WERI-Rb-1 (cell line): ENCODE measurements around the gene MYEF2.

ENCODE experiments used
- DNase-seq: peaks from one replicate; pipeline ENCODE4 v3.0.0-alpha.2; 2020
- H3K27ac ChIP-seq: fragments of 250-450 bp; sonication (Bioruptor Pico); 2 replicates; pipeline ENCODE4 v1.5.1; 2020; ENCODE audit warnings: mild to moderate bottlenecking, moderate library complexity
- H3K27me3 ChIP-seq: fragments of 250-450 bp; sonication (Bioruptor Pico); 2 replicates; pipeline ENCODE4 v1.5.1; 2021; ENCODE audit warnings: mild to moderate bottlenecking, low read depth, moderate library complexity; ENCODE audit not compliant: insufficient read depth, severe bottlenecking
- H3K36me3 ChIP-seq: fragments of 250-450 bp; sonication (Bioruptor Pico); 2 replicates; pipeline ENCODE4 v1.5.1; 2020; ENCODE audit warnings: mild to moderate bottlenecking, moderate library complexity
- H3K4me3 ChIP-seq: 2 replicates; pipeline ENCODE4 v1.5.1; 2011; ENCODE audit warnings: low read depth, mild to moderate bottlenecking, control low read depth, low read length
- H3K9me3 ChIP-seq: fragments of 250-450 bp; sonication (Bioruptor Pico); 2 replicates; pipeline ENCODE4 v1.5.1; 2021; ENCODE audit warnings: mild to moderate bottlenecking, moderate library complexity; ENCODE audit not compliant: severe bottlenecking
- TF ChIP-seq, protein P1 (sequence below): IDR thresholded peaks from 2 replicates; pipeline ENCODE4 v1.5.1; 2011; ENCODE audit warnings: low read depth, mild to moderate bottlenecking, control low read depth, inconsistent platforms, low read length

The MYEF2 gene, protein sequence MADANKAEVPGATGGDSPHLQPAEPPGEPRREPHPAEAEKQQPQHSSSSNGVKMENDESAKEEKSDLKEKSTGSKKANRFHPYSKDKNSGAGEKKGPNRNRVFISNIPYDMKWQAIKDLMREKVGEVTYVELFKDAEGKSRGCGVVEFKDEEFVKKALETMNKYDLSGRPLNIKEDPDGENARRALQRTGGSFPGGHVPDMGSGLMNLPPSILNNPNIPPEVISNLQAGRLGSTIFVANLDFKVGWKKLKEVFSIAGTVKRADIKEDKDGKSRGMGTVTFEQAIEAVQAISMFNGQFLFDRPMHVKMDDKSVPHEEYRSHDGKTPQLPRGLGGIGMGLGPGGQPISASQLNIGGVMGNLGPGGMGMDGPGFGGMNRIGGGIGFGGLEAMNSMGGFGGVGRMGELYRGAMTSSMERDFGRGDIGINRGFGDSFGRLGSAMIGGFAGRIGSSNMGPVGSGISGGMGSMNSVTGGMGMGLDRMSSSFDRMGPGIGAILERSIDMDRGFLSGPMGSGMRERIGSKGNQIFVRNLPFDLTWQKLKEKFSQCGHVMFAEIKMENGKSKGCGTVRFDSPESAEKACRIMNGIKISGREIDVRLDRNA

DNA sequence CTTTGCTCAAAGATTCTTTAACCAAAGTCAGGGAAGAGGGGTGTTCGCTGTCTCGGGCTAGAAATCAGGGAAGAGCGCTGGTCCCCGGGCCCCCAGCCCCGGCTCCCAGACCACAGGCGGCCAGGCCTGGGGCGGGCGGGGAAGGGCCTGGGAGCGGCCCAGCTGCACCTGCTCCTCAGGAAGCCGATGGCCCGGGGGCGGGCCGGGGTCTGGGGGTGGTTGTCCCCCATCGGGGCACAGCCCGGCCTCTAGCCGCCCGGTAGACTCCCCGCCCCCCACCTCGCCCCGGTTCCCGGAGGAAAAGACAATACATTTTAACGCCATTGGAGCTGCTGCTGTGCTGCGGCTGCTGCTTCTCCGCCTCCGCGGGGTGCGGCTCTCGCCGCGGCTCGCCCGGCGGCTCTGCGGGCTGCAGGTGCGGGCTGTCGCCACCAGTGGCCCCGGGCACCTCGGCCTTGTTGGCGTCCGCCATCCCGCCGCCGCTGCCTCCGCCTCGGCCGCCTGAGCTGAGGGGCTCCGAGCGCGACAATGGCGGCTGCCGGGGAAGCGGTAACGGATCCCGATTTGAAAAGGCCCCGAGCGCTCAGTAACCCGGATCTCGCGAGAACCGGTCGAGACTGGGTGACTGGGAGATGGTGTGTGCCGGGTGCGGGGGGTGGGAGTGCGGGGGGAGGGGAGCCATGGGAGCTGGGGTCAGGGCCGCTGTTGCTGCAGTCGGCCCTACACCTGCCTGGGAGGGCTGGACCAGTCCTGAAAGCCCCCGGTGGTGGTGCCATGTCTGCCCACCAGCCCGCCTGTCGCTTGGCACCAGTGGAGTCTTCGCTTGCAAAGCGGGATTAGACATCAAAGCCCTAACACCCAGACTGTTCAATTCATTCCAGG is at the start of gene MYEF2:
MYEF2 (minus strand) TSS at position 530 of the 882 bp plus-strand sequence; CDS start at position 472, 58 bp downstream.
- TF ChIP-seq, protein P1, sequence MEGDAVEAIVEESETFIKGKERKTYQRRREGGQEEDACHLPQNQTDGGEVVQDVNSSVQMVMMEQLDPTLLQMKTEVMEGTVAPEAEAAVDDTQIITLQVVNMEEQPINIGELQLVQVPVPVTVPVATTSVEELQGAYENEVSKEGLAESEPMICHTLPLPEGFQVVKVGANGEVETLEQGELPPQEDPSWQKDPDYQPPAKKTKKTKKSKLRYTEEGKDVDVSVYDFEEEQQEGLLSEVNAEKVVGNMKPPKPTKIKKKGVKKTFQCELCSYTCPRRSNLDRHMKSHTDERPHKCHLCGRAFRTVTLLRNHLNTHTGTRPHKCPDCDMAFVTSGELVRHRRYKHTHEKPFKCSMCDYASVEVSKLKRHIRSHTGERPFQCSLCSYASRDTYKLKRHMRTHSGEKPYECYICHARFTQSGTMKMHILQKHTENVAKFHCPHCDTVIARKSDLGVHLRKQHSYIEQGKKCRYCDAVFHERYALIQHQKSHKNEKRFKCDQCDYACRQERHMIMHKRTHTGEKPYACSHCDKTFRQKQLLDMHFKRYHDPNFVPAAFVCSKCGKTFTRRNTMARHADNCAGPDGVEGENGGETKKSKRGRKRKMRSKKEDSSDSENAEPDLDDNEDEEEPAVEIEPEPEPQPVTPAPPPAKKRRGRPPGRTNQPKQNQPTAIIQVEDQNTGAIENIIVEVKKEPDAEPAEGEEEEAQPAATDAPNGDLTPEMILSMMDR = no peak
- no peaks in the 10 kb centered on the region for H3K9me3 ChIP-seq
- peak; percentile 90 for DNase-seq
- H3K4me3 ChIP-seq = peak within 1 kb of the TSS; percentile 75
- H3K36me3 ChIP-seq = peaks cover 2% of the 10 kb centered on the region; the same call in 1 of the 2 replicates
- H3K27ac ChIP-seq = peak within 1 kb of the TSS; percentile 98
- no peaks in the 10 kb centered on the region for H3K27me3 ChIP-seq

DNA sequence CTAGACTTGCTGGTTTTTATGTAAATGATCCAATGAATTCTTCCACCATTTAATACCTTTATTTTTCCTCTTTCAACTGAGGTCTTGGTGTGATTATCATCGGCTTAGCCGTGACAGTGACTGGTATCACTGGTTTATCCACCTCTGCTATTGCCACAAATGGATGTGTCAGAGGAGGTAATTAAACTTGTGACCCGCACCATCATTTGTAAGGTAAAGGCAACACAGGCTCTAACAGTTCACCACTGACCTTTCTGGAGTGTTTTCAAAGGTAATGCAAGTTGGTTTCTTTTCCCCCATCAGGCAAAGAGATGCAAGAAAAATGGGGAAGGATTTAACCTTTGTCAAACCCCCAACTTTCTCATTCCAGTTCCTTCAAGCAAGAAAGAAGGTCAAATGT is 47.7 kb upstream of the MYEF2 start:
- no peaks in the 10 kb centered on the region for H3K27me3 ChIP-seq
- H3K27ac ChIP-seq = no peak overlapping the region
- H3K4me3 ChIP-seq = no peak overlapping the region
- H3K36me3 ChIP-seq = no peaks in the 10 kb centered on the region
- no peak for DNase-seq
- H3K9me3 ChIP-seq = no peaks in the 10 kb centered on the region
- TF ChIP-seq, protein P1 = no peak

DNA sequence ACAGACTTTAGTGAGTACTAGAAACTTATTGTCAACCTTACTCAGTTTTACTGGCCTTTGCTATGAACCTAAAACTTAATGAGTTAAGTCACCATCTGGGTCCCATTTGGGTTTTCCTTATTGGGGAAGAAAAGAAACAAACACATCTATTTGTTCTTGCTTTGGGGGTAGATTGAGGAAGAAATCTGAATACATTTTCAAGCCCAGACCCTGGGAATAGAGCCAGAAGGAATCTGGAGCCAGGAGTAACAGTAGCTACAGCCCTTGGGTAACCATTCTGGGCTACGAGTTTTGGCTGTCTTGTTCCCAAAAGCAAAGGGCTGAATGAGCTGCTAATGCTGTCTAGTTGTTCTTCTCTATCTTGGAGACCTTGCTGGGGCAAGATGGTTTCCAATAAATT is 44.5 kb upstream of the MYEF2 start:
- Histone ChIP-seq H3K36me3 (no peaks in the 10 kb centered on the region), H3K9me3 (no peaks in the 10 kb centered on the region), H3K4me3 (no peak overlapping the region), H3K27ac (no peak overlapping the region), H3K27me3 (no peaks in the 10 kb centered on the region)
- no peak for DNase-seq
- TF ChIP-seq, protein P1 = no peak

DNA sequence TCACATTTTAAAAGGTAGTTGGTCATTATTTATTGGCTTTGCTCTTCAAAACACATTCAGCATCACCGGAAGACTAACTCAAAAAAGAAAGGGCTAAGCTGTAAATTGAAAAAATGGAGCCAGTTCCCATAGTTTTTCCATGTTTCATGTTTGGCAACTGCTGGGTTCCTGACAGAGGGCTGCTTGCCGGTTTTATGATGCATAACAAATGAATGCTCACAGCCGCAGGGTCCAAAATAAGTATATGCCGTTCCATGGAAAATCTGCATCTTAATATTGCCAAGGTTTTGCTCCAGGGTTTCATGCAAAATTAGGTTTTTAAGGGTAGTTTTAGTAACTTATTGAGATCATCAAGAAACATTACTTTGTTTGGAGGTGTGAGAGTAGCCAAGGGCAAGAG is 43.8 kb upstream of the MYEF2 start:
- TF ChIP-seq, protein P1 = no peak
- Histone ChIP-seq H3K4me3 (no peak overlapping the region), H3K36me3 (no peaks in the 10 kb centered on the region), H3K27ac (no peak overlapping the region), H3K27me3 (no peaks in the 10 kb centered on the region), H3K9me3 (no peaks in the 10 kb centered on the region)
- no peak for DNase-seq

DNA sequence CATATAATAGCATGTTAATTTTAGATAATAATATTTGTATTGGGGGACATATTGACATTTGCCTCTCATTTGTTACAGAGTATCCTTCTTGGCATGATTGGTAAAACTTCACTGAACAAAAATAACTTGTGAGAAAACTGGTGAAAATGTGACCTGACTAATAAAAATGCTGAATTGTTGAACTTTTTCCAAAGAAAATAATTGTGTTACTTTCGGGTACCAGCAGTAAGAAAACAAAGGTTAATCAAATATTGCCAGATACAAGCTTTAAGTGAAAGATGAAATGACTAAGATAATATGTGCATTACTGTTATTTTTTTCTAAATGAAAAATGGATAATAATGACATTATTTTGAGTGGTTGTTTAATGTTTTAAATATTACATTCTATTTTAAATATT is 43.2 kb upstream of the MYEF2 start:
- DNase-seq = no peak
- Histone ChIP-seq H3K27ac (no peak overlapping the region), H3K9me3 (no peaks in the 10 kb centered on the region), H3K4me3 (no peak overlapping the region), H3K27me3 (no peaks in the 10 kb centered on the region), H3K36me3 (no peaks in the 10 kb centered on the region)
- TF ChIP-seq, protein P1 = no peak
